ENCODE data around the gene RND3.

The RND3 gene

DNA sequence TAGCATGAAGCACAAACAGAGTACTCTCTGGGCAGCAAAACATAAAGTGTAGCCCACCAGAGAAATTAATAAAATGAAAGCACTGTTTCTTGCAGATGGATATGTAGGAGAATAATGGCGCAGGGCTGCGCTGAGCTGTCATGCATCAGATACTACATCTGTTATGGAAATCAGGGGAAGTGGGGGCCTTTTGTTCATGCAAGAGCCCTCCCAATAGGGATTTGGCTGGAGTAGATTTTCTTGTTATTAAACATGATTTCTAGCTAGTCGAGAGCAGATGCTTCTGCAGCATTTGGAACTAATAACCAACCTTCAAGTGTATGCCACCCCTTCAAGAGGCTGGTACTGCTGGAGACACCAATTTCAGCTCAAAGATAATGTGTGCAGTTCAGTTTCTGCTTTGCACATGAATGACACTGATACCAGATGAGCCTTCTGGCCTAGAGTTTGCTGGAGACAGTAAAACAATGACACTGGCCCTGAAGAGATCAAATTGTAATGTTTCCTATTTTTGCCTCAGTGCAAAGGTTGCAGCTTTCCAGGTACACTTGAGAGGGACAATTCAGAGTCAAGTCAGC lies 58.0 kb downstream of the RND3 start:
- no peak for TF ChIP-seq ZFX (IDR thresholded peaks at IDR 0.05; ENCODE audit: borderline replicate concordance)
- TF ChIP-seq CTCF (IDR thresholded peaks at IDR 0.05), result no peak
- H3K27ac ChIP-seq, result no peak overlapping the region

DNA sequence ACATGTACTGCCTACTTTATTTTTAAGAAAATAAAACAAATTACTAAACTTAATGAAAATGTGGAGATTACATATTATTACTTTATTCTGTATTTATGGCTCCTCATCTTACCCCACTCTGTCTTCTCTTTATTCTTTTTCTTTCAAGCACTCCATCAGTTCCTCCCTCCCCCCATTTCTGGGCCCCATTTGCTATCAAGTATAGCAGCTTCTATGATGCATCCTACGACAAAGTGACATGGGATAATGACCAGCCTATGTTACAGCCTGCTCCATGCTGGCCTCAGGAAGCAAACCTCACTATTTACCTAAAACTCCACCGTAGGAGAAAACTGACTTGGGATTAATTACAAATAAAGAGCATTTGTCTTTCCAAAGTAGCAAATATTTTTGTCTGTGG lies 58.8 kb downstream of the RND3 start:
- no peak for TF ChIP-seq CTCF (IDR thresholded peaks at IDR 0.05)
- no peak for TF ChIP-seq ZFX (IDR thresholded peaks at IDR 0.05; ENCODE audit: borderline replicate concordance)
- H3K27ac ChIP-seq, result no peak overlapping the region

GRCh38 chr2:150427298-150427697 lies 60.2 kb downstream of the RND3 start:
- no peak overlapping the region for H3K27ac ChIP-seq
- no peak for TF ChIP-seq CTCF (IDR thresholded peaks at IDR 0.05)
- TF ChIP-seq ZFX (IDR thresholded peaks at IDR 0.05; ENCODE audit: borderline replicate concordance), result no peak

- H3K27ac ChIP-seq, result no peak overlapping the region
- TF ChIP-seq CTCF (IDR thresholded peaks at IDR 0.05), result no peak
- no peak for TF ChIP-seq ZFX (IDR thresholded peaks at IDR 0.05; ENCODE audit: borderline replicate concordance)
These were observed 60.7 kb downstream of the RND3 start for GRCh38 chr2:150426724-150427123.

GRCh38 chr2:150426315-150426714 lies 61.2 kb downstream of the RND3 start:
- TF ChIP-seq ZFX (IDR thresholded peaks at IDR 0.05; ENCODE audit: borderline replicate concordance) (no peak), CTCF (IDR thresholded peaks at IDR 0.05) (no peak)

DNA sequence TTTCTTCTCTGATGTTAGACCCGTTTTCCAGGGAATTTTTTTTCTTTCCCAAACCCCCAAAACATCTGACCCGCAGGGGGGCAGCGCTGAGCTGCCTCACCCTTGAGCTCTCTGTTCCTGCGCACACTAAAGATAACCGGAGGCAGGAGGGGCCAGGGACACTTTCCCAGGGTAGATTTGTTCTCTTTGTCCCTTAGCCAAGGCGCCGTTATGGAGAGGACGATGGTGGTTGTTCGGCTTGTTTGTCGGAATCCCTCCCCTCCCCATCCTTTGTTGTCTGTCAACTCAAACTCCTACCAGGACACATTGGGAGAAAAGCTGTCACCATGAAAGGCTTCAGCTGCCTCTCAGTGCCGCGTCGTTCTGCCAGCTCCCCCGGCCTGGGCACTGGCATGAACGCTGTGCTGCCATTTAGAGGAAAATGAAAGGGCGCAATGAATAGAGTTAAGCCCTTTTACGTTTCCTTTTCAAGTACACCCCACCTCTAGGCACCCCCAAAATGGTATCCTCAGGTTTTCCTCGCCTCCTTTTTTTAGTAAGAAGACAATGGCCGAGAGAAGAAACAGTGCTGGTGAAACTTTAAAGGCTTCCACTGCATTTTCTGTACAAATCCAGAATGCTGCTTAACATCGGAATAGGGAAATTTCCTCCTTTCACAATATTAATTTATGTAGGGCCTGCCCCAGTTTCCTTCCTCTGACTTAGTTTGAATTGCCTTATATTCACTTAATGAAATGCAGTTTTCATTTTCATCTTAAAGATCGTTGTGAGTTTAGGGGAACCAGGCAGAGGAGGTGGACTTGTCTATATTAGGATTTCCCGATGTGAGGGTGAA lies 62.1 kb downstream of the RND3 start:
- no peak for TF ChIP-seq ZFX (IDR thresholded peaks at IDR 0.05; ENCODE audit: borderline replicate concordance)
- no peak for TF ChIP-seq CTCF (IDR thresholded peaks at IDR 0.05)
- H3K27ac ChIP-seq, result no peak overlapping the region

More at GRCh38 chr2:150426315-150426714, 61.2 kb downstream of the RND3 start:
- no peak overlapping the region for H3K27ac ChIP-seq

DNA sequence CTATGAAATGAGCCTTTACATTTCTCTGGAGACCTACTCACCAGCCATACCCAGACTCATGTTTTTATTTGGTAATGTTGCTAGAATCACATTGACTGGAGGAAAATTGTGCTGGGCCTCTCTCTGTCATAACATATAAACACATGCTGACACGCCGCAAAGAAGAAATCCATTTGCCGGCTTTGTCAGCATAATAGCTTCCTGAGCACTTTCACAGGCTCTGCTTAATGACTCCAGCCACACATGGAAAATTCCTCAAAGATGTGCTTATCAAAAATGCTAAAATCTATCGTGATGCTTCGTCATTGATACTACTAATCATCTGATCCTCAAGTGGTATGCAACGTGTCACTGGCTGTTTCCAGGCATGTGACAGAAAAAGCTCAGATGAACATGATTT lies 63.1 kb downstream of the RND3 start:
- TF ChIP-seq ZFX (IDR thresholded peaks at IDR 0.05; ENCODE audit: borderline replicate concordance) (no peak), CTCF (IDR thresholded peaks at IDR 0.05) (no peak)

More for the DNA sequence above, 63.1 kb downstream of the RND3 start:
- H3K27ac ChIP-seq, result no peak overlapping the region

All from 22Rv1 (cell line).